Activated gamma-delta T cell treated with anti-CD3 and anti-CD28 coated beads, Interleukin-2, amount 50 U/mL, for 16 hours (primary cell): ENCODE measurements around the gene GPC6.

Experiments
- DNase-seq: peaks from one replicate; pipeline ENCODE4 v3.0.0-alpha.2; 2020; ENCODE audit warnings: low read depth

The GPC6 gene

DNA sequence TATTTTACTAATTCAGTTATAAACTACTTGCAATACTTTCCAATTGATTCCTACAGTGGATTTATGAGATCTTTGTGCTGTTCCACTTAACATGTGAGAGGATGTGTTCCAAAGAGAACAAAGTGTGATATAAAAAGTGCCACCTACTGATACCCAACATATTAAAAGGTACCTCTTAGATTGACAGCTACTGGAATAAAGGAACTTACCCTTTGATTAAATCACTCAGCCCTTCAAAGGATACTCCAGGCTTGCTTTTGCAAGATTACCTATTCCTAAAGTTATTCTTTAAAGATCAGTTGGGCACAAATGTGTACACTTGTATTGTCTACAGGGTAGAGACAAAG lies 1187.0 kb downstream of the GPC6 start:
- no peak for DNase-seq

DNA sequence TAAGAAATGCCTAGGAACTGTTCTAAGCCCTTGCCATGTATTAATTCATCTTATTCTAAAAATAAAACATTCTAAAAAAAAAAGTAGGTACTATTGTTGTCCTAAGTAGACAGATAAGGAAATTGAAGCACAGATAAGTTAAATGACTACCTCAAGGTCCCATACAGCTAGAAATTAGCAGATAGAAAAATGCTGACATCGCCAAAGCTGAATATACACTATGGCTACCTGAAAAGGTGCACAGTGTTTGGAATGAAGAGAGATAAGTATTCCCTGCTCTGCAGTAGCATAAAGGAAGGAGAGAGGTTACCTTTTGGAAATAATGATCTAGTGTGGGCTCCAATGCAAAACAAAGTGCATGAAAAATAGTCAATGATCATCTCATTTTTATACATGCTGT lies 1187.5 kb downstream of the GPC6 start:
- no peak for DNase-seq

DNA sequence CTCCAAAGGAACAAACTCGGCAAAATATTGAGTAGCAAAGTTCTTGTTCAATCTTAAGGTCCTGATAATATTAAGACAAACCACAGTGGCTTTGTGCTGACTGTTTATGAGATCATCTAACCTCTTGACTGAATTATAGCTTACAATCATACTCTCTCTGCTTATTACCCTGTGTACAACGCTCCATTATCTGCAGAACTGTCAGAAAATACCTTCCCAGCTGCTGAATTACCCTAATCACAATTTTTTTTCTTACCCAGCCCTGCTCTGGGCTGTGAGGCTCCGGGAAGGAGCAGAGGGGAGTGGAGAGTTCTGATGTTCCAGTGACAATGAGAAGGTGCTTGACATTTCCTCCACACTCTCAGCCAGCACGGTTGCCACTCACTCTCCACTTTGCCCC lies 1188.1 kb downstream of the GPC6 start:
- DNase-seq: no peak

DNA sequence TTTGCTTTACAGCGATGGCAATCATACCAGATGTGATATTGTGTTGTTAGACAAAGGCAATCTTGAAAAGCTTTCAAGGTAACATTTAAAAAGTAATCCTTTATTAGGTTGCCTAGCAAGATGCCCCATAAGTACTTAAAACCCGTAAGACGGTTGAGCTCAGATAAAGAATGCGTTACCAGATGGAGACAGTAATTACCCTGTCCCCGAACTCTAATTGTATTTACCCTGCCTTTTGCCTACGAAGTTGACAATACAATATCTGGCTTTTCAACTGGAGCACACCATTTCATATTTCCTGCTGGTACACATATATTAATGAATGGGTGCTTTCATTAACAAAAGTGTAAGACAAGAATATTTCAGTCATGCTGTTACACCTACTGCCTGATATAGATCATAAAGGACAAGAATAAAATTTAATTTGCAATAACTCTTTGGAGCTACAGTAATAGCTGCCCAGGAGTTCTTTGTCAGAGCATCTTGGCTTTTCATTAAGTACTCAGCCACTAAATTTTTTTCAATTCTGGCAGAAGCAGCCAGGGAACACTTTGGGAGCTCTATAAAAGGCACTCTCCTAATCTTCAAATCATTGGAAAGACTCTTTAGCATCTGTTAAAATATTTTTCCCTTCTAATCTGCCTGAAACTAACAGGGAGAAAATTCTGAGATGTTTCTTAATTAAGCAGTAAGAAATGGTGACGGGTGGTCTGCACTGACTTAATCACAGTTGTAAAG lies 1189.1 kb downstream of the GPC6 start:
- DNase-seq: no peak

DNA sequence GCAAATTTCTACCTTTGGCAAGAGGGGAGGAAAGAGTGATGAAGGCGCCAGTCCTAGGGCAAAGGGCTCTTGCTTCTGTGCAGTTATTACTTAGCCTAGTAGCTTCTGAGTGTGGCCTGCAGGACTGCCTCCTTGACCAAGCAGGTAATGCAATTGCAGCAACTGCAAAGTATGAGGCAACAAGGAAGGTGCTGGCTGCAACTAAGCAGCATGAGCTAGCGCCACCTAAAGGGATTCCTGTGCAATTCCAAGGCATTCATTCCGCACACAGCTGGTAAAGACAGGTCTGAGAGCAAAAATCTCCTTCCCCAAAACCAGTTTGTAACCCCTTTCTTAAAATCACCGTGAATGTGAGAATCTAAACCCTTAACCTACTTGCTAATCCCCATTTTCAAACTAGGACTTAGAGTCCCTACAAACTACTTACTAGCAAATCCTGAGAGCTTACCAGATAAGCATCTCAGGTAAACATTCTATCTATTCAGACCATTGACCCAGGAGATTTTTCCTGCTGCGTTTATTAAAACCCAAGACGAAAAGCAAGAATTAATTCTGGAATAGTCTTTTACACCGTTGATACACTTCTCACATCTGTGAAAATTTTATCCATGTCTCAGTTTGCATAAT lies 1190.0 kb downstream of the GPC6 start:
- DNase-seq: no peak

DNA sequence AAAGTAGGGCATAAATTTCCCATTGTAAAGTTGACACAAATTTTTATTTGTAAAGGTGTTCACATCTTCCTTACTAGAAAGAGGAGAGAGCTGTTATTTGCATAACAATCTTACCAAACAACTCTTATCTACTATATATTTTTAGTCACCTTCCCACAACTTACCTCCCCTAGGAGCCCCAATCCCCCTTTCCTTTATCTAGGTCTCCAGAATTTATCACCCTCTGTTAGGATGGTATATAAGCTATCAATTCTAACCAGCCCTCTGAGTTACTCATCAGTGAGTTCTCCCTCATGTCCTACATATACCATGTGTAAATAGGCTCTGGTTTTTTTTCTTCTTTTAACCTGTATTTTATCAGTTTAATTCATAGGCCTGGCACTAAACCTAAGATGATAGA lies 1190.7 kb downstream of the GPC6 start:
- DNase-seq: no peak

DNA sequence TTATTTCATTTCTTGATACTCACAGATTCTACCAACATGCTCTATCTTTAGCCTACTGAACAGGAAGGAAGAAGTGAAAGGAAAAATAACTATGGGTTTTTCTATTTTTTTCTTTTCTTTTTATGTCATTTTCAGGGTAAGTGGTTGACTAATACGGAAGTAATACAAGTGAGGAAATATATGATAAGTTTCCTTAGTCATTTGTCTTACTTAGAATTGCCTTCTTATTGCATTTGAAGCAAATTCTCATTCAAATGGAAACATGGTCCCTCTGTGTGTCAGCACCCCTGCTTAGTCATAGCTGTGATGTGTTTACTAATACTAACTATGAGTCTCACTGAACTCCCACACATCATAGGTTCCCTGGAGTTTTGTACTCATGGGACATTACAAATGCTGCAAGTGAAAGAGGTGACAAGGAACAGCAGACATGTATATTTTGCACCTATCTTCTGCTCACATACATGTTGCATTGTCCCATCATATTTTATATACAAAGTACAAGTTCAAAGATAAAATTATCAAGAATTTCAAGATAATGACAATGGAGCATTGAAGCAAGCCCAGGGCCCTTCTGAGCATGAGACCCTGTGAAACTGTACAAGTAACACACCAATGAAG lies 1192.8 kb downstream of the GPC6 start:
- peak; percentile 10 for DNase-seq

DNA sequence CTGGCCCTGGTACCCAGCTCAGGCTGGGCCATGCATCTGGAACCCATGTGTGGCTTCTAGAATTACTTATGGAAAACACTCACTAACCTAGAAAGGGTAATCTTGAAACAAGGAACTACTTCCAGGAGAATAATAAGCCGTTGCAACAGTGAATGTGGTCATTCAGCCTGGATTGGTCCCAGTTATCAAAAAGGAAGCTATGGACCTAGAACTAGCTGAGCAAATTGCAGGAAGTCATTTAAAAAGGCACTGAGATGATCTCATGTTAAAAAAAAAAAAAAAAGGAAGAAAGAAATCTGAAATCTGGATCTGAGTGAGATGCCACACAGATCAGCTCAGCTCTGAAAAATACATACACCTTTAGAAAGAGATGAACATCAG lies 1193.3 kb downstream of the GPC6 start:
- DNase-seq: no peak

DNA sequence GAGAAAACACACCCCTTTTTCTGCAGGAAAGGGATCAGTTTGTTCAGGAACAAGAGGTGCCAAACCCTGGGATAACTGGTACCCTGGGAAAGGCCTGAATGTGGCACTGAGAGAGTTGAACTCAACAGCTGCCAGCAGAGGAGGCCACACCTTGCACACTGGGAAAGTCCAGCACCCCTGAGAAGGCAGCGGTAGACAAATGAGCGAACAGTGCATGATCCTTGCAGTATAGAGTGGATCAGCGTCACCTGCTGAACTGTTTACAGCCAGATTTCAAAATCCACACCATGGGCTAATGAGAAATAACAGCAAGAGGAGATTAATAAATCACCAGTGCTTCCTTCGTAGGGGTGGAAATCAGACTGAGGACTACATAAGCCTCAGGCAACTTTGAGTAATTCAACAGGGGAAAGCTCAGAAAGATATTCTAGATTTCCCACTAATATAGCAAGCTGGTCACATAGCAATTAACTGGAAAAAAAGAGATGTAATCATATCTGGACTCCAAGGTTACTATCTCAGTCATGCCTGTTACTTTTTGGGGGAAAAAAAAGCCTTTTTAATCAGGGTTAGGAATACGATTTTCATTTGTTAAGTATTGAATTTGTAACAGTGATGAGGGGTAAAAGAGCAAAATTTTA lies 1200.8 kb downstream of the GPC6 start:
- DNase-seq: no peak

DNA sequence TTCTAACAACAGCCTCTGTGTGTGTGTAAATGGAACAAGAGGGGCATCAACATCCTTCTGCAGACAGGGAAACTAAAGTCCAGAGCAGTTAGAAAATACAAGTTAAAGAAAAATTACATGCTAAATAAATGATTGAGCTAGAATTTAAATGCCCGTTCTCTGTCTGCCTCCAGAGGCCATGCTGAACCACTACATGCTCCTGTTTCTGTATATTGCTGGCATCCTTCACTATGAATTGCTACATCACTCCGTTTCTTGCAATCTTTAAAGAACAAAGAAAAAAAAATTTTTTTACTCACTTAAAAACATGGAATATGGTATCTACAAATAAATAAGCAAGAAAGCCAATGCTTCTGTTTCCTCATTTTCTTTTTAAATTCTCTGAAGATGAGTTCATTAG lies 1205.0 kb downstream of the GPC6 start:
- no peak for DNase-seq

DNA sequence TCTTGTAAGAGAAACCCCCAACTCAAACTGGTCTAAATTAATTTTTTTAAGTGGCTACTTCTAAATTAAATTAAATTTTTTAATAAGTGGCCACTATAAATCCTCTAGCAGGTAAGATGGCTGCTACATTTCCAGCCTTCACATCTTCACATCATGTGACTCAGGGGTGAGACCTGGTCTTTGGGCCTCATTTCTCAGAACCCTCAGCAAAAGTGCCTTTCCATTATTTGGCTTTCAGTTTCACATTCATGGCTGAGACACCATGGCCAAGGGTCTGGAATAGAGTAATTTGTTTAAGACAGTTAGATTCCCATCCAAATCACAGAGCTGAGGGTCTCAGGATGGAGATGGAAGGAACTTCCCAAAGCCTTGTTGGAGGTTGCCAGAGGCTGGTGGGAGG lies 1205.4 kb downstream of the GPC6 start:
- no peak for DNase-seq

DNA sequence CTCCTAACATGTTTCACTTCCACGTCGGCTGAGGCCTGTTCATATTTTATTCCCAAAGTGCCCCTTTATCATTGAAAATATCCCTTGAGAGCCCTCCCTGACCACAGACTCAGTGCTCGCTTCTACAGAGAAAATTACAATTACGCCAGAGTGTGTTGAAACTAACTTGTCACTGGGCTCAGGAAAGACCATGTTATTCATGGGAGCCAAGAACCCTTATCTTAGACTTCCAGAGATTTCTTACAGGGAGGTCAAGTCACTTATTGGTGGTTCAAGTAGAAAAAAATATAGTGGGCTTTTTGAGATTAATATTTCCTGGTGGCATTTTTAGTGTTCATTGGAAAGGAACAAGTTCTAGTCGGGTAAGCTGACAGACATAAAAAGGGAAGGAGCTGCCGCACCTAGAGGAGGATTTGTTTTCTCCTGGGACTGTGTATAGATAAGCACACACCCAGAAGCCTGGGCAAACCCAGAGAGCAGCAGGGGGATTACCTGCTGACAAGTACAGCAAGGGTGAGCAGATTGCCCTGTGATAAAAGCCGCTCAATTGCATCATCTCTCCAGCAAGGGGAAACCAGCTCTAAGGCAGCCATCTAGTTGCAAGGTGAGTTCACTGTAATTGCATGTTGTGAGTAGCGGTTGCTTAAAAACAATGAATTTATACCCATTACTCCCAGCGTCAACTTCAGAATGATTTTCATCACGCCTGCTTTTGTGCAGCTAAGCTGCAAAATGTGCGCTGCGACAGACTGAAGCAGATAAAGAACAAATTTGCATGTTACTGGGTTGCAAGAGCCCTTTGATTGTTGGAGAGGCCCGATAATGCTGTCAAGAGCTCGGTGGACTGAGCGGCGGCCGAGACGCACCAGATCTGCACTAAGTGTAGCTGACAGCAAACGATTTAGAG lies 1206.7 kb downstream of the GPC6 start:
- DNase-seq: no peak

DNA sequence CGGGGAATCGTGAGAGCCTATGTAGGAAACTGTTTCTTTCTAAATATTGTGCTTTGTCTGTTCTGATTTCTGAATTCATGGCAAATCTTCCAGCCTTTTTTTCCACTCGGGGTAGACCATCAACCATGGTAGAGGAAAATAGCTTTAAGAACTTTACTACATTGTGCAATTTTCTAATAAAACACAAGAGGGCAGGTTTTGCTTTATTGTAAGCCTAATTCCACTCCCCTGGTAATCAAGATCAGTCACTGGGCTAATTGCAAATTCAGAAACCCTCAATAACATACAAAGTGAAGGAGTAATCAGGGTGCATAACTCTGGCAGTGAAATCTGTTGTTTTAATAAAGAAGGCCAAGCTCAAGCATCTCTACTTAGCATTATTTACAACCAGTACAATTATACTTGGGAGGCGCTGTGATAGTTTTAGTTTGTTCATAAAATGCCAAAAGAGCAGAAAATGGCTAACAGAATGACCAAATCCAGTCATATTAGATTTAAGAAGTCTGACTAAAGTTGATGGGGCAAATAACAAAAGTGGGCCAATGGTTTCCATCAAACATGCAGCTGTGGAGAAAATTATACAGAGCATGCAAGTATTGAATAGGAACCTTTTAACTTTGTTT lies 1209.1 kb downstream of the GPC6 start:
- DNase-seq: no peak

DNA sequence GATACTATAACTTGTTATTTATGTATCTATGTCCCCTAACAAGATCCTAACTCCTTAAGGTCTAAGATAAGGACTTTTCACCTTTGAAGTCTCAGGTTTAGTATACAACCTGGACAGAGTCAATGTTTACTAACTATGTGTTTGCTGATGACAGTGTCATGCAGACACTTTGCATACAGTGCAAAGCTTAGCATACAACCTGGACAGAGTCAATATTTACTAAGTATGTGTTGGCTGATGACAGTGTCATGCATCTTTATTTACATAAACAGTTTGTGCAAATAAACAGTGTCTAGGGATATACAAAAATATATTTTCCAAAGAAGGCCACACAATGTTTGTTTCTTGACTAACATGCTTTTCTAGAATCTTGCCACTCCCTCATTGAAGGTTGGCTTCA lies 1218.2 kb downstream of the GPC6 start:
- no peak for DNase-seq

DNA sequence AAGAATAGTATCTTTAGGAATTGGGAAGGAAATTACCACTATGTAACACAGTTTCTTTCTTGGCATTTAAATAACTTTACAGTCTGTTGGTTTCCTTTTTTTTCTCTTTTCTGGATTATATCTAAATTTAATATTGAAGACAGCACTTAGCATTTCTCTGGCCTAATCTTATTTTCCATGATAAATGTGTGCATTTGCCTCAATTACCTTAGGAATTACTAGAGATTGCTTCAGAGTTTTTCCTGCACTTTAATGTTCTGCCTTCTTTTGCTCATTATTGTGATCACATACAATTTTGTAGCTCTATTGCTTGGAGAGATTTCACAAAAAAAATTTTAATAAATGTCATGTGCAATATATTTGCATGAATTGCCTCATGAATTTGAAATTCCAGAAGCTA lies 1227.7 kb downstream of the GPC6 start:
- DNase-seq: no peak

DNA sequence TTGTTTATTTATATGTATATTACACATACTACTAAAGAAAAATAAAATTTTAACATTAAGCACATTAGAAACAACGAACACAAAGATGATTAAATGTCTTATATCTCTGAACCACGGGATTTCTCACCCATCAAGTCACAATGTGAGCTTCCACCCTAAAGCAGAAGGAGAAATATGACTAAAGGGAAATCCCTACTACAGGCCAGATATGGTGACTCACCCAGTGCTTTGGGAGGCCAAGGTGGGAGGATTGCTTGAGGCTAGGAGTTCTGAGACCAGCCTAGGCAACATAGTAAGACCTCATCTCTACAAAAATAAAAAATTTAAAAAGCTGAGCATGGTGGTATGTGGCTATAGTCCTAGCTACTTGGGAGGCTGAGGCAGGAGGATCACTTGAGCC lies 1228.3 kb downstream of the GPC6 start:
- DNase-seq: no peak

DNA sequence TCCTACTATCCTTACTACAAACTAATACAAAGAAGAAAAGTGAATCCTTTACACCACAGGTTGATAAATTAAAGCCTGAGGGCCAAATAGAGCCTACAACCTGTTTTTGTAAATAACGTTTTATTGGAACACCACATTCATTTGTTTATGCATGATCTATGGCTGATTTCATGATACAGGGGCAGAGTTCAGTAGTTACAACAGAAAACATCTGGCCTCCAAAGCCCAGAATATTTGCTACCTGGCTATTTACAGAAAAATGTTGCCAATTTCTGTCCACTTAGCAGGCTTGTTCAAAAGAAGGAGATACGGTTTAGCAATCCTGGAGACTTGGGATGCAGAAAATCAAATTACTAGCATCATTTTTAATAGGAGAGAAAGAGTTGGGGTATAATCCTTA lies 1228.8 kb downstream of the GPC6 start:
- no peak for DNase-seq
